Panc1 (cell line): ENCODE results near the gene BTBD1.

Source experiments
- POLR2AphosphoS5 ChIP-seq: IDR thresholded peaks from 2 replicates; pipeline ENCODE4 v1.6.1; 2012; ENCODE audit warnings: mild to moderate bottlenecking, low read depth, low read length, moderate library complexity
- TCF7L2 ChIP-seq: IDR thresholded peaks from 2 replicates; pipeline ENCODE4 v1.6.1; 2011; ENCODE audit warnings: mild to moderate bottlenecking, low read depth, low read length, inconsistent platforms
- TF ChIP-seq, protein P1 (sequence below): fragments of 450-650 bp; IDR thresholded peaks from 2 replicates; pipeline ENCODE4 v1.5.1; 2017; ENCODE audit warnings: mild to moderate bottlenecking

DNA sequence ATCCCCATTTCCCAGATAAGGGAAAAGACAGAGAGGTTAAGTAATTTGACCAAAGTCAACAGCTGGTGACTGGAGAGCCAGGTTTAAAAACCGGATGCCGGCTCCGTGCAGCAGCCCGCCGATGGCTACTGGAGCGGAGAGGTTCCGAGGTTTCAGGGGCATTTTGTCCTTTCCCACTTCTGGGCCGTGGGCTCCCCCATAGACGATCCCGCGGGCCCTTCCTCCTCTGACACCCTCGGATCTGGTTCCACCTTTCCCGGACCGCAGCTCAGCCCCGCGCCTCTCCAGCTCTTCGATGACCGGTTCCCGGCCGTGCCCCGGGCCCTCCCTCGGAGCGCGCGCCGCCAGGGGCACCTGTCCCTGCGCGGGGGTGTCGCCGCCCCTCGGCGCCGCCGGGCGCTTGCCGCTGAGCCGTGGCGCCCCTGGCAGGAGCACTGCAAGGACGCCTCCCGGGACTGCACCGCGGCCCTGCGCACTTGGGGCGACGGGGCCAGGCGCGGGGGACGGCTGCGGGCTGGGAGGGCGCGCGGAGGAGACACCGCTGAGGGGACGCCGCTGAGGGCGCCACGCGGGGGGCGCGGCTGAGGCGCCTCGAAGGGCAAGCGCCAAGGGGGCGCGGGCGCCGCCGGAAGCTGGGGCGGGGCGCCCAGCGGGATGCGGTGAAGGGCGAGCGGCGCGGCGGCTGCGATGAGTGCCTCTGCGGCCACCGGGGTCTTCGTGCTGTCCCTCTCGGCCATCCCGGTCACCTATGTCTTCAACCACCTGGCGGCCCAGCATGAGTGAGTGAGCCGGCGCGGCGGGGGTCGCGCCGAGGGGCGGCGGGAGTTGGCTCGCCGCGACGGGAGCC is 40.2 kb upstream of the BTBD1 start, which contains the start of gene TM6SF1:
- TF ChIP-seq, protein P1, sequence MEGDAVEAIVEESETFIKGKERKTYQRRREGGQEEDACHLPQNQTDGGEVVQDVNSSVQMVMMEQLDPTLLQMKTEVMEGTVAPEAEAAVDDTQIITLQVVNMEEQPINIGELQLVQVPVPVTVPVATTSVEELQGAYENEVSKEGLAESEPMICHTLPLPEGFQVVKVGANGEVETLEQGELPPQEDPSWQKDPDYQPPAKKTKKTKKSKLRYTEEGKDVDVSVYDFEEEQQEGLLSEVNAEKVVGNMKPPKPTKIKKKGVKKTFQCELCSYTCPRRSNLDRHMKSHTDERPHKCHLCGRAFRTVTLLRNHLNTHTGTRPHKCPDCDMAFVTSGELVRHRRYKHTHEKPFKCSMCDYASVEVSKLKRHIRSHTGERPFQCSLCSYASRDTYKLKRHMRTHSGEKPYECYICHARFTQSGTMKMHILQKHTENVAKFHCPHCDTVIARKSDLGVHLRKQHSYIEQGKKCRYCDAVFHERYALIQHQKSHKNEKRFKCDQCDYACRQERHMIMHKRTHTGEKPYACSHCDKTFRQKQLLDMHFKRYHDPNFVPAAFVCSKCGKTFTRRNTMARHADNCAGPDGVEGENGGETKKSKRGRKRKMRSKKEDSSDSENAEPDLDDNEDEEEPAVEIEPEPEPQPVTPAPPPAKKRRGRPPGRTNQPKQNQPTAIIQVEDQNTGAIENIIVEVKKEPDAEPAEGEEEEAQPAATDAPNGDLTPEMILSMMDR: no peak
- no peak for TF ChIP-seq POLR2AphosphoS5
- no peak for TF ChIP-seq TCF7L2
